Renal cortex interstitium (tissue), 11 donors: ENCODE measurements around the gene EIF1AX. TPM values are rescaled to one million over a fixed set of nuclear protein-coding genes. Genes with fewer than 3 reads are reported as not detected.
"Not testable (repeated sequence)": the region's sequence is repeated elsewhere in the genome, so short reads cannot be mapped to it uniquely, and the experiment has no call there.

Experiments
- DNase-seq, 11 donors: peaks; one replicate each; pipeline ENCODE4 v3.0.0-alpha.2; 2013; ENCODE audit warnings: low read depth in 9 of 11, low spot score in 4 of 11; ENCODE audit errors: extremely low read depth in 1 of 11
- polyA plus RNA-seq, 3 donors: library from polyadenylated mRNA; unstranded; fragments of 120-200 nt; gene quantifications; one replicate each; pipeline ENCODE4 v1.2.1, GENCODE V29; 2013; ENCODE audit not compliant: insufficient read length in 3 of 3

EIF1AX gene
- polyA plus RNA-seq, 3 donors: 92.2 to 133 (median 101) TPM

GRCh38 chrX:20140420-20140819 lies 1.2 kb downstream of the EIF1AX start:
- no peak for DNase-seq

- no peak for DNase-seq
Observed at GRCh38 chrX:20139966-20140365, 1.7 kb downstream of the EIF1AX start.

DNA sequence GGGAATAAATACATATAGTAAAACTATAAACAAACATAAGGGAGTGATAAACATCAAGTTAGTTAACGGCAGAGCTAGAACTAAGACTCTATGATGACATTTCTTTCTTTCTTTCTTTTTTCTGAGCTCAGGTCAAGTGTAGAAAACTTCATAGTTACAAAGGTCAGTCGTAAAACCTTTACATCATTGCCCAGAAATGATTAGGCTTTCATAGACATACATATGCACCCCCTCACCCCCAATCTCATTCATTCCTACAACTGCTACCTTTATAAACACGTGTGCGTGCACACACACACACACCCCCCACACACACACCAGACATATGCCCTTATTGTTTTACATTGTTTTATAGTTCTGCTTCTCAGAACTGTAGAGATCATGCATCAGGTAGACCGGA lies 5.7 kb downstream of the EIF1AX start:
- DNase-seq: no peak

DNA sequence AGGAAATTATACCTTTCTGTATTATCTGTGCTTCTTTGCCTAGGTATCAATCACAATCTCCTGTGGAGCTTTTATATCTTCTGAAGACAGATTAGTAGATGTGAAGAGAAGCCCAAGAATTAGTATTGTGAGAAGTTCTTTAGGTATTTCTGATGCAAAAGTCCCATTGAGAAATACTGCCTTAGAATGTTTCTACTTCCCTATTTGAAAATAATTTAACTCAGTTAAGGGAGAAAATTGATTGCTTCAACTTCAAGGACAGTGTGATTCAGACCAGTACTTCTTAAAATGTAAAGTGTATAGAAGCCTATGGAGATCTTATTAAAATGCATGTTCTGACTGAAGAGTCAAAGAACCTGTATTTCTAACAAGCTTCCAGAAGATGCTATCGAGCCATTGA lies 9.0 kb downstream of the EIF1AX start:
- DNase-seq: no peak

- DNase-seq: no peak
Observed at GRCh38 chrX:20130357-20130756, 11.3 kb downstream of the EIF1AX start.

GRCh38 chrX:20129547-20129946 lies 12.1 kb downstream of the EIF1AX start:
- DNase-seq: no peak

DNA sequence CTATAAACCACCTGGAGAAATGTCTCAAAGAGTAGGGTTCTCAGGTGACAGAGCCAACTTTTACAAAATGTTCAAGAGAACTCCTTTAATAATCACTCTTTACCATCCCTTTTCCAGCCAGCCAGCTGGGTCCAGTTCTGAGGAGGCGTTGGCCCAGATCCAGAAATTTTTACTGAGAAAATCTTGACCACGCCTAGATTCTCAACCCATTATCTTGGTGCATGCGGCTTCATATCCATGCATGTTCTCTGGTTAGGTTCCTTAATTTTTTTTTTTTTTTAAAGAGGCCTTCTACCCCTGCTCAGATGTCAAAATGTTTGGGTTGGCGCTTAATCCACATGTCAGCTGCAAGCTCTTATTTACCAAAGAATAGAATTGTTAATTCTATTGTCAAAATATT lies 13.0 kb downstream of the EIF1AX start:
- no peak for DNase-seq

DNA sequence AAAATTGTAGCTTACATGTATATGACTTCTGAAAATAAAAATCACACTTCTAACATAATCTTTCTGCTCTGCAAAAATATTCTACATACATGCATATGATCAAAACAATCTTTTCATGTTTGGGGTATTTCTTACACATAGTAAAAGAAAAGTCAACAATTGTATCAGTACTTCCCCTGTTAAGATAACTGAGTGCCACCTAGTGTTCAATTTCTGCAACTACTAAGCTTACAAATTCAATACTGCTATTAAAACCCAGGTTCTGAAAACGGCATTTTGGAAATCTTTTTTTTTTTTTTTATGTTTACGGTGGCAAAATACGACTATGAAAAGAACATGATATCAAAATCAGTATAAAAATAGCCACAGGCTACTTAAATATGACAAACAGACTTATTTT lies 14.2 kb downstream of the EIF1AX start:
- not testable (repeated sequence) for DNase-seq

- DNase-seq: not testable (repeated sequence)
Observed at GRCh38 chrX:20126833-20127232, 14.8 kb downstream of the EIF1AX start.

- no peak for DNase-seq
Observed at GRCh38 chrX:20124964-20125363, 16.7 kb downstream of the EIF1AX start.

DNA sequence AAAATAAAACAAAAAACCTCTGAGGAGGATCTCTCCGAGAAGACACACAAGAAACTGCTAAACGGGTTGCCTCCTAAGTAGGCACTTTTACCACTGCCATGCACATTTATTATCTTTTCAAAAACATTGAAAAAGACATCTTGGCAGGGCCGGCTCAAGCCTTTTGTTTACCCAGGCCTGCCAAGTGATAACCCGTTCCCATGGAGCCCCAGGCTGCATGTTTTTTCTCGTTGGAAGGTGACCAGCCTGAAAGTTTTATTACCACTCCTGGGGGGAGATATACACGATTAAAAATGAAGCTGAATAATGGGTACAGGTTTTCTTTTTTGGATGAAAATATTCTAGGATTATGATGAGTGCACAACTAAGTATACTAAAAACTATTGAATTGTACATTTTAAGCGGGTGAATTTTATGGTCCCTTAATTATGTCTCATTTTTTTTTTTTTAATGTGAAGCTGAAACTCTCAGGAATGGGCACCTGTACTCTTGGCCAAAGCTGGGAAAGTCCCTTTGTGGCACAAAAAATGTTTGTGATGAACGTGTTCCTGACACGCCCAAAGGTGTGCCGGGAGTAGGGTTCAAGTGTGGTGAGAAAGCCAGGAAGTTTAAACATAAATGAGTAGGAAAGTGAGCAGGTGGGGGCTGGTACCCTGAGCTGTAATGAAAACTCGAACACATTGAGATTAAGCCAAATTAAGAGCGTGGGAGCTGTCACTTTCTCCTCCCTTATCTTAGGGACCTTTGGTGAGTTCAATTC lies 23.4 kb downstream of the EIF1AX start:
- no peak for DNase-seq

DNA sequence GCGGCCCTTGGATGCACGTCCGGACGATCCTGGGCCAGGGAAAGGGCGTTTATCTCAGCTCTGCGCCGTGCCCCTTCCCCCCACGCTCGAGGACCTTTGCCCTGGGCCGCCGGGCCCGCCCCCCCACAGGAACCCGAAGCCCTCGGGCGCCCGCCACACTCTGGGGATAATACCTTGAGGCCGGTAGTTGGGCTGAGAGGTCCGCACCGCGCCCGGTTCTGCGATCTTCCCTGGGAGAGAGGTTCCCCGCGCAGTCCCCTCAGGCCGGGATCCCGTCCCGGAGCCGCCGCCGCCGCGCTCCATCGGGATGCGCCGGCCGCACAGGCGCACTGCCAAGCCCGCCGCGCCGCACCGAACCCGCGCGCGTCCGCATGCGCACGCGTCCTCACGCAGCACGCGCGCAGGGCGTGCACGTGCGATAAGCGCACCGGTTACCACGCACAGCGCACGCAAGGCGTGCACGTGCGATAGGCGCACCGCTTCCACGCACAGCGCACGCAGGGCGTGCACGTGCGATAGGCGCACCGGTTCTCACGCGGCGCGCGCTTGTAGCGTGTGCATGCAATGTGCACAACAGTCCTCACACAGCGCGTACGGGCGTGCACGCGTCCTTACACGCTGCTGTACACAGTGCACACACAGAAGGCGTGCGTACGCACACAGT lies 24.9 kb downstream of the EIF1AX start, which contains the start of gene MAP7D2:
MAP7D2 (minus strand) TSS at position 331 of the 664 bp plus-strand sequence; CDS start at position 303, 28 bp downstream.
- DNase-seq: no peak

DNA sequence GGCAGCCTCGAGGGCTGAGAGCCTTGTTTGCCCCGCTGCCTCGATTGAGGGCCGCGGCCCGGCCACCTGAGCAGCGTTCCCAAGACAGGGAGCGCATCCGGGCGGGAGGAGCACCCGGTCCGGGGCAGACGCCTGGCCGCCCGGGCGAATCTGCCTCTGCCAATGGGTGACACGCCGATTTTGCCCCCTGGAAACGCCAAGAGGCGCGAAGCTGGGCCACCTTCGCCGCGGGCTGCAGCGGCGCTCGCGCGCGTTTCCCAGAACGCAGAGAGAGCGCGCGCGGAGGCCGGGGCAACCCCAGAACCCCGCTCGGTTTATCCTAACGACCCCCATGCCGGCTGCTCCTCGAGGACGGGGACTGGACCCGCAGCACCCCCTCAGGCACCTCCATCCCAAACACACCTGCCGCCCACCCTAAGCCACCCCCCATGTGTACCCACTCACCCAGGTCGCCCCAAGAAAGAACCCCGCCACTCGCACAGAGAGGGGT lies 25.5 kb downstream of the EIF1AX start:
- DNase-seq: no peak

- no peak for DNase-seq
Observed at GRCh38 chrX:20112022-20112774, 29.4 kb downstream of the EIF1AX start.

- DNase-seq: no peak
Observed at GRCh38 chrX:20111271-20111670, 30.4 kb downstream of the EIF1AX start.

DNA sequence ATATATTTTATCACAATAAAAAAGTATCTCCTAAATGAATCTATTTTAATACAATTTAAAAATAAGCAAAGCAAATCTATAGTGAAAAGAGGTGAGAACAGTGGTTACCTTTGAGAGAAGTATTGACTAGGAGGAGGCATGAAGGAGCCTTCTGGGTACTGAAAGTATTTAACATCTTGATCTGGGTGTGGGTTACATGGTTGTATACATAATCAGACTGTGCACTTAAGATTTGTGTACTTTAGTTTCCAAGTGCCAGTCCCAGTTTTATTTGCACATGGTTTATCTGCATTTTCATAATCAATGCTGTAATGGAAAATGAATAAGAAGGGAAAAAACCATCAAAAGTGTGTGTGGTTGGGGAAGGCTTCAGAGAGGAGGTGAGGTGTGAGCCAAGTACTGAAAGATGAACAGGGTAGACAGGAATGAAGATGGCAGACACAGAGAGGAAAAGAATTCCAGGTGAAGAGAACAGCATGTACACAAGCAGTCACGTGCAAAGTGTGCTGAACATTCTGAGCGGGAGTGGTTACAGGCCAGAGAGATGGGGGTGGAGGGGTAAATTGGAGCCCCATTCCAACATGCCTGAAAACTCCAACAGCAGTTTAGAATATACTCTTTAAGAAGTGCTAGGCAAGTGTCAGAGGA lies 39.6 kb downstream of the EIF1AX start:
- DNase-seq: no peak

DNA sequence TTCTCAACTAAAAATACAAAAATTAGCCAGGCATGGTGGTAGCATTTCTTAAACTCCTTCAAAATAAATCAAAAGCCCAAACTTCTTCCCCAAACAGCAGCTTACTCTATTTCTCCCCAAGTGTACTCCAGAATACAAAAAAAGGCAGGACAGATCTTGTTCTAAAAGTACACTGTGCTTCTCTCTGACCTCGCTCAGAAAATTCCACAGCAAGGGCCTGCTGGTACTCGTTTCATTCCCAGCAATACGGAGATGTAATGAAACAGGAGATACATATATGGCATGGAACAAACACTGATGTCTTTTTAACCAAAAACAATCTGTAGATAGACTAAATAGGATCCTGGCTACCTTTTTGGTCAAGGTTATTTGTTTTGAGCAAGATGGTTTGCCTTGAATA lies 50.1 kb downstream of the EIF1AX start:
- no peak for DNase-seq

GRCh38 chrX:20089845-20090244 lies 51.8 kb downstream of the EIF1AX start:
- no peak for DNase-seq

- no peak for DNase-seq
Observed at GRCh38 chrX:20080277-20080676, 61.4 kb downstream of the EIF1AX start.
